Measurements from ENCODE around the gene ASAP2. TPM values are rescaled to one million over a fixed set of nuclear protein-coding genes. Genes with fewer than 3 reads are reported as not detected.
A peak's percentile ranks its signal among the peaks of the same experiment; 100 is the strongest.

Gene ASAP2
- total and polyA plus RNA-seq, 9 of the 15 experiments (the other 6 are each of a cell fraction or from before 2014, with no cell fraction given), result 0.06 to 4.3 (median 3.1) TPM

GRCh38 chr2:9178110-9178903 lies 28.3 kb upstream of the ASAP2 start:
- CTCF ChIA-PET (ENCODE audit: low intra/inter-chr PET ratio), result no interaction called here
- Histone ChIP-seq H2AFZ (ENCODE audit: low read depth, low read length) (no peak overlapping the region), H3K9ac (ENCODE audit: insufficient read depth in 1 of 2, low read depth in 2 of 2, low read length in 2 of 2) (peak overlapping the region in 1 of 2 experiments; percentile 39; a peak in 1 of 4 replicates), H3K79me2 (ENCODE audit: control insufficient read depth, insufficient read depth, low read length) (no peaks in the 10 kb centered on the region), H3K9me1 (ENCODE audit: control insufficient read depth, insufficient read depth, low read length) (no peaks in the 10 kb centered on the region), H3K36me3 (ENCODE audit: control insufficient read depth, insufficient read depth, low read length) (no peaks in the 10 kb centered on the region), H3K4me1 (replicated peaks in 1 of 2; ENCODE audit: control insufficient read depth in 2 of 2, insufficient read depth in 2 of 2, low read length in 2 of 2) (peaks cover 2 to 5% of the 10 kb centered on the region in 2 experiments; a peak in 2 of 5 replicates), H3K4me2 (ENCODE audit: insufficient read depth, low read length) (no peak overlapping the region), H3K27ac (ENCODE audit: extremely low read depth, low read depth, low read length) (no peak overlapping the region), H4K20me1 (replicated peaks; ENCODE audit: control insufficient read depth, insufficient read depth, low read length) (no peaks in the 10 kb centered on the region), H3K27me3 (ENCODE audit: control insufficient read depth in 2 of 2, insufficient read depth in 2 of 2, low read length in 2 of 2) (peaks cover 5 to 39% of the 10 kb centered on the region in 2 experiments), H3K4me3 (no peak overlapping the region), H3K9me3 (replicated peaks; ENCODE audit: control insufficient read depth, insufficient read depth, low read depth, low read length) (peaks cover 2% of the 10 kb centered on the region; the same call in 1 of the 2 replicates)
- in situ Hi-C loops (cut with MboI) (no loop called here), intact Hi-C loops (cut with micrococcal nuclease) (no loop called here)
- no TSS peak for BruUV-seq (replicated peaks)
- peak; percentile 38; the same call in 1 of the 3 replicates for ATAC-seq
- POLR2A ChIA-PET, result no interaction called here
- FAIRE-seq, result no peak
- 0 out of 2 replicates have a peak, but pooled peaks have one; percentile 16 for TF ChIP-seq ARID1B (IDR thresholded peaks at IDR 0.05)
- TF ChIP-seq PTBP1 (IDR thresholded peaks at IDR 0.05; ENCODE audit: low read depth, low read length), result no peak
- no peak for TF ChIP-seq ZNF445 (CRISPR knock-in tag; IDR thresholded peaks at IDR 0.05; ENCODE audit: low read depth)
- TF ChIP-seq, protein P1, sequence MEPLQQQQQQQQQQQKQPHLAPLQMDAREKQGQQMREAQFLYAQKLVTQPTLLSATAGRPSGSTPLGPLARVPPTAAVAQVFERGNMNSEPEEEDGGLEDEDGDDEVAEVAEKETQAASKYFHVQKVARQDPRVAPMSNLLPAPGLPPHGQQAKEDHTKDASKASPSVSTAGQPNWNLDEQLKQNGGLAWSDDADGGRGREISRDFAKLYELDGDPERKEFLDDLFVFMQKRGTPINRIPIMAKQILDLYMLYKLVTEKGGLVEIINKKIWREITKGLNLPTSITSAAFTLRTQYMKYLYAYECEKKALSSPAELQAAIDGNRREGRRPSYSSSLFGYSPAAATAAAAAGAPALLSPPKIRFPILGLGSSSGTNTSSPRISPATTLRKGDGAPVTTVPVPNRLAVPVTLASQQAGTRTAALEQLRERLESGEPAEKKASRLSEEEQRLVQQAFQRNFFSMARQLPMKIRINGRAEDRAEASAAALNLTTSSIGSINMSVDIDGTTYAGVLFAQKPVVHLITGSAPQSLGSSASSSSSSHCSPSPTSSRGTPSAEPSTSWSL (CRISPR knock-in tag; IDR thresholded peaks at IDR 0.05; ENCODE audit: borderline replicate concordance), result no peak
- TF ChIP-seq ZNF586 (CRISPR knock-in tag; conservative IDR thresholded peaks at IDR 0.05), result no peak
- no peak for TF ChIP-seq HDAC6 (IDR thresholded peaks at IDR 0.05; ENCODE audit: low read depth, low read length)
- no peak for TF ChIP-seq MECOM (CRISPR knock-in tag; IDR thresholded peaks at IDR 0.05)
- TF ChIP-seq, protein P2, sequence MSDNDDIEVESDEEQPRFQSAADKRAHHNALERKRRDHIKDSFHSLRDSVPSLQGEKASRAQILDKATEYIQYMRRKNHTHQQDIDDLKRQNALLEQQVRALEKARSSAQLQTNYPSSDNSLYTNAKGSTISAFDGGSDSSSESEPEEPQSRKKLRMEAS (CRISPR knock-in tag; IDR thresholded peaks at IDR 0.05), result no peak
- peak; percentile 52; the same call in 1 of the 2 replicates for TF ChIP-seq SPI1 (IDR thresholded peaks at IDR 0.05; ENCODE audit: borderline replicate concordance, low read depth, low read length)
- TF ChIP-seq E2F3 (CRISPR knock-in tag; IDR thresholded peaks at IDR 0.05), result no peak
- peak; percentile 29; the same call in 1 of the 2 replicates for TF ChIP-seq SOX6 (IDR thresholded peaks at IDR 0.05)
- TF ChIP-seq LCOR (CRISPR knock-in tag; IDR thresholded peaks at IDR 0.05), result no peak
- no peak for TF ChIP-seq SRSF1 (IDR thresholded peaks at IDR 0.05; ENCODE audit: low read depth, low read length)
- TF ChIP-seq, protein P3, sequence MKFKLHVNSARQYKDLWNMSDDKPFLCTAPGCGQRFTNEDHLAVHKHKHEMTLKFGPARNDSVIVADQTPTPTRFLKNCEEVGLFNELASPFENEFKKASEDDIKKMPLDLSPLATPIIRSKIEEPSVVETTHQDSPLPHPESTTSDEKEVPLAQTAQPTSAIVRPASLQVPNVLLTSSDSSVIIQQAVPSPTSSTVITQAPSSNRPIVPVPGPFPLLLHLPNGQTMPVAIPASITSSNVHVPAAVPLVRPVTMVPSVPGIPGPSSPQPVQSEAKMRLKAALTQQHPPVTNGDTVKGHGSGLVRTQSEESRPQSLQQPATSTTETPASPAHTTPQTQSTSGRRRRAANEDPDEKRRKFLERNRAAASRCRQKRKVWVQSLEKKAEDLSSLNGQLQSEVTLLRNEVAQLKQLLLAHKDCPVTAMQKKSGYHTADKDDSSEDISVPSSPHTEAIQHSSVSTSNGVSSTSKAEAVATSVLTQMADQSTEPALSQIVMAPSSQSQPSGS (CRISPR knock-in tag; IDR thresholded peaks at IDR 0.05), result no peak
- TF ChIP-seq RBBP5 (IDR thresholded peaks at IDR 0.05; ENCODE audit: borderline replicate concordance, insufficient read depth, low read length, poor library complexity, severe bottlenecking), result no peak
- DNase-seq (ENCODE audit: extremely low read depth in 1 of 4, low spot score in 3 of 4), result no peak
- 4% methylated on average over 2 of the region's 2 CpGs for WGBS (ENCODE audit: insufficient coverage, low coverage, missing lambda C conversion rate)
